HepG2 (cell line): ENCODE results near the gene OGFR. TPM values are rescaled to one million over a fixed set of nuclear protein-coding genes. Genes with fewer than 3 reads are reported as not detected.
A peak's percentile ranks its signal among the peaks of the same experiment; 100 is the strongest.

Experiments used
- ELF3 ChIP-seq: IDR thresholded peaks from 2 replicates; pipeline ENCODE4 v1.6.1; 2016; ENCODE audit warnings: missing genetic modification reagents, missing compliant biosample characterization
- GLI4 ChIP-seq: sonication (generic); formaldehyde crosslinking; IDR thresholded peaks from 2 replicates; pipeline ENCODE4 v1.5.1; 2020; ENCODE audit warnings: missing genetic modification reagents, mild to moderate bottlenecking, moderate library complexity, borderline replicate concordance
- GTF2F1 ChIP-seq: fragments of 150-350 bp; IDR thresholded peaks from 2 replicates; pipeline ENCODE4 v1.6.1; 2014; ENCODE audit warnings: low read length
- KLF9 ChIP-seq: IDR thresholded peaks from 2 replicates; pipeline ENCODE4 v1.6.1; 2016; ENCODE audit warnings: low read depth
- NCOA1 ChIP-seq: sonication (generic); formaldehyde crosslinking; IDR thresholded peaks from 2 replicates; pipeline ENCODE4 v1.9.0; 2021; ENCODE audit warnings: missing genetic modification reagents
- NR2F6 ChIP-seq, 2 experiments: IDR thresholded peaks; 2 replicates each; pipeline ENCODE4 v1.6.1; 2016; ENCODE audit warnings: antibody characterized with exemption in 1 of 2, mild to moderate bottlenecking in 1 of 2
- PTBP1 ChIP-seq: fragments of 200-400 bp; formaldehyde crosslinking; IDR thresholded peaks from 2 replicates; pipeline ENCODE4 v1.6.1; 2018; ENCODE audit warnings: low read length, low read depth; ENCODE audit not compliant: poor library complexity, severe bottlenecking
- RELA ChIP-seq: sonication (generic); formaldehyde crosslinking; IDR thresholded peaks from 2 replicates; pipeline ENCODE4 v1.4.0; 2020; ENCODE audit warnings: missing genetic modification reagents
- SCMH1 ChIP-seq: sonication (generic); formaldehyde crosslinking; IDR thresholded peaks from 2 replicates; pipeline ENCODE4 v1.9.0; 2021; ENCODE audit warnings: missing genetic modification reagents, mild to moderate bottlenecking, borderline replicate concordance
- SMAD3 ChIP-seq: sonication (generic); formaldehyde crosslinking; IDR thresholded peaks from 2 replicates; pipeline ENCODE4 v1.4.0; 2020; ENCODE audit warnings: missing genetic modification reagents
- TOE1 ChIP-seq: sonication (generic); formaldehyde crosslinking; IDR thresholded peaks from 2 replicates; pipeline ENCODE4 v1.4.0; 2020; ENCODE audit warnings: mild to moderate bottlenecking, missing genetic modification reagents
- U2AF1 ChIP-seq: fragments of 200-400 bp; formaldehyde crosslinking; optimal IDR thresholded peaks from 2 replicates; pipeline ENCODE3; 2017; ENCODE audit warnings: mild to moderate bottlenecking, low read depth, low read length
- ZBTB21 ChIP-seq: sonication (generic); formaldehyde crosslinking; IDR thresholded peaks from 2 replicates; pipeline ENCODE4 v1.4.0; 2020; ENCODE audit warnings: missing genetic modification reagents
- ZC3H4 ChIP-seq: sonication (generic); formaldehyde crosslinking; IDR thresholded peaks from 2 replicates; pipeline ENCODE4 v1.4.0; 2020; ENCODE audit warnings: missing genetic modification reagents, borderline replicate concordance
- ZFP36L2 ChIP-seq: sonication (generic); formaldehyde crosslinking; IDR thresholded peaks from 2 replicates; pipeline ENCODE4 v1.4.0; 2020; ENCODE audit warnings: missing genetic modification reagents
- ZFP41 ChIP-seq: sonication (generic); formaldehyde crosslinking; IDR thresholded peaks from 2 replicates; pipeline ENCODE4 v1.4.0; 2020; ENCODE audit warnings: mild to moderate bottlenecking, missing genetic modification reagents, borderline replicate concordance
- ZNF451 ChIP-seq: sonication (generic); formaldehyde crosslinking; IDR thresholded peaks from 2 replicates; pipeline ENCODE4 v1.5.0; 2020; ENCODE audit warnings: mild to moderate bottlenecking, missing genetic modification reagents
- ZNF567 ChIP-seq: sonication (generic); formaldehyde crosslinking; IDR thresholded peaks from 2 replicates; pipeline ENCODE4 v1.8.1; 2023; ENCODE audit warnings: mild to moderate bottlenecking, missing genetic modification reagents, borderline replicate concordance
- ZNF572 ChIP-seq: sonication (generic); formaldehyde crosslinking; IDR thresholded peaks from 2 replicates; pipeline ENCODE4 v1.5.1; 2020; ENCODE audit warnings: mild to moderate bottlenecking, missing genetic modification reagents
- polyA plus RNA-seq, 8 experiments: library from polyadenylated mRNA; depleted of rRNA in 3 of 8; stranded (reverse) in 7 of 8; unstranded in 1 of 8; fragments of >200 nt; fragmentation: Illumina TruSeq in 4 of 8; extraction: Trizol in 4 of 8; gene quantifications; 2 replicates each; pipeline versions ENCODE4 v1.2.1 to v1.2.3, GENCODE V29; 2011 to 2016; ENCODE audit warnings: low read depth in 4 of 8, missing spikeins in 1 of 8, mixed read lengths in 1 of 8; ENCODE audit not compliant: insufficient read depth in 1 of 8
- total RNA-seq, 5 experiments: library from RNA; depleted of rRNA; stranded (reverse); fragments of >200 nt; fragmentation: Illumina TruSeq; extraction: Trizol; gene quantifications; 2 replicates each; pipeline ENCODE4 v1.2.3, GENCODE V29; 2016; ENCODE audit warnings: low read depth in 1 of 5
- TF ChIP-seq, protein P1 (sequence below): IDR thresholded peaks from 2 replicates; pipeline ENCODE4 v1.6.1; 2016; ENCODE audit warnings: low read depth, control low read depth
- TF ChIP-seq, protein P2 (sequence below): sonication (generic); formaldehyde crosslinking; IDR thresholded peaks from 2 replicates; pipeline ENCODE4 v1.8.1; 2023; ENCODE audit warnings: mild to moderate bottlenecking, missing genetic modification reagents
- TF ChIP-seq, protein P3 (sequence below): sonication (generic); formaldehyde crosslinking; conservative IDR thresholded peaks from 2 replicates; pipeline ENCODE4 v1.4.0; 2020; ENCODE audit warnings: mild to moderate bottlenecking, missing genetic modification reagents, moderate library complexity
- TF ChIP-seq, protein P4 (sequence below): sonication (generic); formaldehyde crosslinking; IDR thresholded peaks from 2 replicates; pipeline ENCODE4 v1.8.0; 2022; ENCODE audit warnings: mild to moderate bottlenecking, missing genetic modification reagents, moderate library complexity

Gene OGFR
- total and polyA plus RNA-seq, 2 of the 13 experiments (the other 11 are each of a cell fraction or from before 2014, with no cell fraction given): 47.7 to 81.8 TPM

DNA sequence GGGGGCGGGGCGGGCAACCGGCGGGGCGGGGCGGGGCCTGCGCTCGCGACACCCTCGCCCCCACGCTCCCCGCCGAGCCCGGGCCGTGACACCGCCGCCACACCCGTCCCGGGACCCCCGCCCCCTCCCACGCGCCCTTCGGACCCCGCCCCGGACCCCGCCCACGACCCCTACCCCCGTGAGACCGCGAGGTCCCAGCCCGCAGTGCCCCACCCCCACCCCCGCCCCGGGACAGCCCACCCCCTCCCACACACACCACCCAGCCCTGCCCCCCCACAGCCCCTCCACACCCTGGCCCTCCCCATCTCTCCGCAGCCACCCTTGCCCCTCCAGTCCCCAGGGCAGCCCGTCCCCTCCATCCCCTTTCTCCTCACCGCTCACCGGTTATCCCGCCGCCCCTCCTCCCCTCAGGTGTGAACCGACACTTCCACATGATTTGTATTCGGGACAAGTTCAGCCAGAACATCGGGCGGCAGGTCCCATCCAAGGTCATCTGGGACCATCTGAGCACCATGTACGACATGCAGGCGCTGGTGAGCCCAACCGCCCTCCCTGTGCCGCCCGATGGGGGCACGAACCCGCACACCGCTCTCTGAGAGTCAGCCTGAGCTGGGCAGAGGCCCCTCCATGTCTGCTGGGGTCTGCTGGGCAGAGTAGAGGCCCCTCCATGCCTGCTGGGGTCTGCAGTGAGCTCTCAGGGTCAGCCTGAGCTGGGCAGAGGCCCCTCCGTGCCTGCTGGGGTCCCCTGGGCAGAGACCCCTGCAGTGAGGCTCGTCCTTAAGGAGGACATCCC lies 7.7 kb upstream of the OGFR start (continued):
- TF ChIP-seq, protein P1, sequence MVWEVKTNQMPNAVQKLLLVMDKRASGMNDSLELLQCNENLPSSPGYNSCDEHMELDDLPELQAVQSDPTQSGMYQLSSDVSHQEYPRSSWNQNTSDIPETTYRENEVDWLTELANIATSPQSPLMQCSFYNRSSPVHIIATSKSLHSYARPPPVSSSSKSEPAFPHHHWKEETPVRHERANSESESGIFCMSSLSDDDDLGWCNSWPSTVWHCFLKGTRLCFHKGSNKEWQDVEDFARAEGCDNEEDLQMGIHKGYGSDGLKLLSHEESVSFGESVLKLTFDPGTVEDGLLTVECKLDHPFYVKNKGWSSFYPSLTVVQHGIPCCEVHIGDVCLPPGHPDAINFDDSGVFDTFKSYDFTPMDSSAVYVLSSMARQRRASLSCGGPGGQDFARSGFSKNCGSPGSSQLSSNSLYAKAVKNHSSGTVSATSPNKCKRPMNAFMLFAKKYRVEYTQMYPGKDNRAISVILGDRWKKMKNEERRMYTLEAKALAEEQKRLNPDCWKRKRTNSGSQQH (CRISPR knock-in tag): peak; percentile 43; the same call in 1 of the 2 replicates
- TF ChIP-seq, protein P2, sequence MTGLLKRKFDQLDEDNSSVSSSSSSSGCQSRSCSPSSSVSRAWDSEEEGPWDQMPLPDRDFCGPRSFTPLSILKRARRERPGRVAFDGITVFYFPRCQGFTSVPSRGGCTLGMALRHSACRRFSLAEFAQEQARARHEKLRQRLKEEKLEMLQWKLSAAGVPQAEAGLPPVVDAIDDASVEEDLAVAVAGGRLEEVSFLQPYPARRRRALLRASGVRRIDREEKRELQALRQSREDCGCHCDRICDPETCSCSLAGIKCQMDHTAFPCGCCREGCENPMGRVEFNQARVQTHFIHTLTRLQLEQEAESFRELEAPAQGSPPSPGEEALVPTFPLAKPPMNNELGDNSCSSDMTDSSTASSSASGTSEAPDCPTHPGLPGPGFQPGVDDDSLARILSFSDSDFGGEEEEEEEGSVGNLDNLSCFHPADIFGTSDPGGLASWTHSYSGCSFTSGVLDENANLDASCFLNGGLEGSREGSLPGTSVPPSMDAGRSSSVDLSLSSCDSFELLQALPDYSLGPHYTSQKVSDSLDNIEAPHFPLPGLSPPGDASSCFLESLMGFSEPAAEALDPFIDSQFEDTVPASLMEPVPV (CRISPR knock-in tag): no peak
- no peak for TF ChIP-seq NR2F6 (IDR thresholded peaks at IDR 0.05)
- TF ChIP-seq NR2F6 (CRISPR knock-in tag; IDR thresholded peaks at IDR 0.05): no peak
- TF ChIP-seq, protein P3, sequence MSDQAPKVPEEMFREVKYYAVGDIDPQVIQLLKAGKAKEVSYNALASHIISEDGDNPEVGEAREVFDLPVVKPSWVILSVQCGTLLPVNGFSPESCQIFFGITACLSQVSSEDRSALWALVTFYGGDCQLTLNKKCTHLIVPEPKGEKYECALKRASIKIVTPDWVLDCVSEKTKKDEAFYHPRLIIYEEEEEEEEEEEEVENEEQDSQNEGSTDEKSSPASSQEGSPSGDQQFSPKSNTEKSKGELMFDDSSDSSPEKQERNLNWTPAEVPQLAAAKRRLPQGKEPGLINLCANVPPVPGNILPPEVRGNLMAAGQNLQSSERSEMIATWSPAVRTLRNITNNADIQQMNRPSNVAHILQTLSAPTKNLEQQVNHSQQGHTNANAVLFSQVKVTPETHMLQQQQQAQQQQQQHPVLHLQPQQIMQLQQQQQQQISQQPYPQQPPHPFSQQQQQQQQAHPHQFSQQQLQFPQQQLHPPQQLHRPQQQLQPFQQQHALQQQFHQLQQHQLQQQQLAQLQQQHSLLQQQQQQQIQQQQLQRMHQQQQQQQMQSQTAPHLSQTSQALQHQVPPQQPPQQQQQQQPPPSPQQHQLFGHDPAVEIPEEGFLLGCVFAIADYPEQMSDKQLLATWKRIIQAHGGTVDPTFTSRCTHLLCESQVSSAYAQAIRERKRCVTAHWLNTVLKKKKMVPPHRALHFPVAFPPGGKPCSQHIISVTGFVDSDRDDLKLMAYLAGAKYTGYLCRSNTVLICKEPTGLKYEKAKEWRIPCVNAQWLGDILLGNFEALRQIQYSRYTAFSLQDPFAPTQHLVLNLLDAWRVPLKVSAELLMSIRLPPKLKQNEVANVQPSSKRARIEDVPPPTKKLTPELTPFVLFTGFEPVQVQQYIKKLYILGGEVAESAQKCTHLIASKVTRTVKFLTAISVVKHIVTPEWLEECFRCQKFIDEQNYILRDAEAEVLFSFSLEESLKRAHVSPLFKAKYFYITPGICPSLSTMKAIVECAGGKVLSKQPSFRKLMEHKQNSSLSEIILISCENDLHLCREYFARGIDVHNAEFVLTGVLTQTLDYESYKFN (CRISPR knock-in tag): no peak
- TF ChIP-seq NCOA1 (CRISPR knock-in tag): no peak
- TF ChIP-seq GTF2F1: no peak
- no peak for TF ChIP-seq U2AF1
- TF ChIP-seq ZBTB21 (CRISPR knock-in tag): no peak
- TF ChIP-seq PTBP1: peak; percentile 48
- no peak for TF ChIP-seq RELA (CRISPR knock-in tag)
- no peak for TF ChIP-seq ELF3
- TF ChIP-seq SMAD3 (CRISPR knock-in tag): no peak
- TF ChIP-seq SCMH1 (CRISPR knock-in tag): no peak
- TF ChIP-seq ZFP36L2 (CRISPR knock-in tag): no peak
- TF ChIP-seq ZFP41 (CRISPR knock-in tag): 0 out of 2 replicates have a peak, but pooled peaks have one; percentile 39
- no peak for TF ChIP-seq ZC3H4
- no peak for TF ChIP-seq TOE1 (CRISPR knock-in tag)
- no peak for TF ChIP-seq ZNF451
- peak; percentile 75; the same call in 1 of the 2 replicates for TF ChIP-seq ZNF572 (CRISPR knock-in tag)
- no peak for TF ChIP-seq ZNF567 (CRISPR knock-in tag)
- TF ChIP-seq GLI4 (CRISPR knock-in tag): no peak
- TF ChIP-seq KLF9 (CRISPR knock-in tag): no peak
- TF ChIP-seq, protein P4, sequence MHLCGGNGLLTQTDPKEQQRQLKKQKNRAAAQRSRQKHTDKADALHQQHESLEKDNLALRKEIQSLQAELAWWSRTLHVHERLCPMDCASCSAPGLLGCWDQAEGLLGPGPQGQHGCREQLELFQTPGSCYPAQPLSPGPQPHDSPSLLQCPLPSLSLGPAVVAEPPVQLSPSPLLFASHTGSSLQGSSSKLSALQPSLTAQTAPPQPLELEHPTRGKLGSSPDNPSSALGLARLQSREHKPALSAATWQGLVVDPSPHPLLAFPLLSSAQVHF (CRISPR knock-in tag): no peak
